WTC11 (cell line): Measurements from ENCODE around the gene PPDPF.
A peak's percentile ranks its signal among the peaks of the same experiment; 100 is the strongest.

Experiments used
- CREB1 ChIP-seq: sonication (generic); formaldehyde crosslinking; IDR thresholded peaks from 2 replicates; pipeline ENCODE4 v1.8.0; 2023; ENCODE audit warnings: mild to moderate bottlenecking, missing genetic modification reagents
- CTCF ChIP-seq: fragments of 200-600 bp; IDR thresholded peaks from 2 replicates; pipeline ENCODE4 v1.8.0; 2022; ENCODE audit warnings: antibody characterized with exemption
- JUN ChIP-seq: sonication (generic); formaldehyde crosslinking; IDR thresholded peaks from 2 replicates; pipeline ENCODE4 v1.8.0; 2023; ENCODE audit warnings: mild to moderate bottlenecking, missing genetic modification reagents
- MAX ChIP-seq: sonication (generic); formaldehyde crosslinking; IDR thresholded peaks from 2 replicates; pipeline ENCODE4 v1.8.0; 2022; ENCODE audit warnings: mild to moderate bottlenecking, missing genetic modification reagents
- RELA ChIP-seq: sonication (generic); formaldehyde crosslinking; IDR thresholded peaks from 2 replicates; pipeline ENCODE4 v1.8.1; 2022; ENCODE audit warnings: missing genetic modification reagents, mild to moderate bottlenecking, borderline replicate concordance

GRCh38 chr20:63534831-63535651 lies 14.5 kb downstream of the PPDPF start:
- no peak for TF ChIP-seq RELA (CRISPR knock-in tag)
- TF ChIP-seq CTCF, result no peak
- TF ChIP-seq MAX, result 0 out of 2 replicates have a peak, but pooled peaks have one; percentile 19
- TF ChIP-seq CREB1, result no peak
- TF ChIP-seq JUN (CRISPR knock-in tag), result no peak
